Effector CD4-positive, alpha-beta T cell (primary cell): ENCODE results near the gene PHF19.

Source experiments
- DNase-seq: peaks from one replicate; pipeline ENCODE4 v3.0.0-alpha.2; 2020

Gene PHF19

DNA sequence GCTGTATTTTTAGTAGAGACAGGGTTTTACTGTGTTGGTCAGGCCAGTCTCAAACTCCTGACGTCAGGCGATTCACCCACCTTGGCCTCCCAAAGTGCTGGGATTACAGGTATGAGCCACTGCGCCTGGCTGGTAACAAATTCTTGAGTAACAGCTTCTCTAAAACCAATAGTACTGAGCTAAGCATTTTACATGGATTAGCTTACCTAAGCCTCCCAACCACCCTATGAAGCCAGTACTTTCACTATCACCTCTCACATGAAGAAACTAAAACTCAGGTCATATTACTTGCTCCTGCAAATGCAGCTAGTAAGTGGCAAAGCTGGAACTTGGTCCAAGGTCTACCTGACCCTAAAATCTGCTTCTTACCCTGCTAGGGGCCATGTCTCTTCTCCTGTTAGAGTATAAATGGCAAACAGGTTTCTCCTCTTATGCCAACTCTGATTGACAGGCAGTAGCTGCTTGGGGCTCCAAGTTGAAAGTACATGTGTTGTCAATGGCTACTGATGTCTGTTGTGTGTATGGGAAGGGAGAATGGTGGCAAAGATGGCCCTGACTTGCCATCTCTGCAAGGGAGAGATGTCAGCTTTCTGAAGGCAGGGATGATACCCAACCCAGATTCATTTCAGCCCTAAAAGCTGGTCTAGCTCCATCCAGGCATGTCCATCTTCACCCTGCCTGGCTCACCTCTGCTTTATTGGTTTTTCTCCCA lies 4.0 kb downstream of the PHF19 start:
- no peak for DNase-seq

DNA sequence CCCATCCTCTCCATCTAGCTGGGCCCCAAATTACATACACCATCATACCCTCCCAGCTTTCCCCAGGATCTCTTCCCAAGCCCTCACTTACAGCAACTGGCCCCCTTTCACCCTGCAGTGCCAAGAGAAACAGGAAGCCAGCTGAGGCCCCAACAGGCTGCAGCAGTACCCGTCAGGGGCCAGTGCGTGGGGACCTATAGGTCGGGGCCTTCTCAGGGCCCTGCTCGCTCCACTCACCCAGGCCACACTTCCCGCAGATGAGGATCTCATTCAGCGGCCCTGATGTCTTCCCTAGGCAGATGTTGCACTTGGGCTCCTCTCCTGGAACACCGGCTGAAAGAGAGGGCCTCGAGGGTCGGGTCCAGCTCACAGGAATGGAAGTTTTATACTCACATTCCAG lies 6.8 kb downstream of the PHF19 start:
- no peak for DNase-seq

DNA sequence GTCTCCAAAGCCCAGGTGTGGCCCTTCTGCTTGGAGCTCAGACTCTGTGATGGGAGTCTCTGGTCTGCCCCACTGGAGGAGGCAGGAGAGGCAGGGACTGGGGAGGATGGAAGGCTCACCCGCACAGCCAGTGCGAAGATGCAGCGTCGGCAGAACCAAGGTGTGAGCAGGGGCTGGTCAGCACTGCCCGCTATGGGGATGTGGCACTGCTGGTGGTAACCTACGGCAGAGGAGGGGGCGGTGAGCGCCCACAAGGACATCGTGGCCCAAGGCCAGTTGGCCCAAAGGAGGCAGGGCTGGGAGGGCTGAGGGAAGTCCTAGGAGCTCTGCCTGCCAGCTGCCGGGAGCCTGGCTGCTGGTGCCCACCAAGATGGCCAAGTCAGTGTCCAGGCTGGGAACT lies 7.3 kb downstream of the PHF19 start:
- no peak for DNase-seq

DNA sequence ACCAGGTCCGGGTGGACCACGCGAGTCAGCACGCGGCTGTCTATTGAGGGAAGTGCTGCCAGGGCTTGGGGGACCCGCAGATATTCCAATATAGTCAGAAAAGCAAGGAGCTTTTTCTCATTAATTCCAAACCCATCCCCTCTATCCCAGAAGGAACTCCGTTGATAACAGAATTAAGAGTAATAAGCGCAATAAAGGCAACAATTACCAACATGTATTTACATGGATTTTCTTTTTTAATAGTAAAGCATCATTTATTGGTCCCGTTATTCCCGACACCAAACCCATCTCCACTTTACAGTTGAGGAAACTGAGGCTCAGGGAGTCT lies 7.7 kb downstream of the PHF19 start:
- DNase-seq, result no peak

DNA sequence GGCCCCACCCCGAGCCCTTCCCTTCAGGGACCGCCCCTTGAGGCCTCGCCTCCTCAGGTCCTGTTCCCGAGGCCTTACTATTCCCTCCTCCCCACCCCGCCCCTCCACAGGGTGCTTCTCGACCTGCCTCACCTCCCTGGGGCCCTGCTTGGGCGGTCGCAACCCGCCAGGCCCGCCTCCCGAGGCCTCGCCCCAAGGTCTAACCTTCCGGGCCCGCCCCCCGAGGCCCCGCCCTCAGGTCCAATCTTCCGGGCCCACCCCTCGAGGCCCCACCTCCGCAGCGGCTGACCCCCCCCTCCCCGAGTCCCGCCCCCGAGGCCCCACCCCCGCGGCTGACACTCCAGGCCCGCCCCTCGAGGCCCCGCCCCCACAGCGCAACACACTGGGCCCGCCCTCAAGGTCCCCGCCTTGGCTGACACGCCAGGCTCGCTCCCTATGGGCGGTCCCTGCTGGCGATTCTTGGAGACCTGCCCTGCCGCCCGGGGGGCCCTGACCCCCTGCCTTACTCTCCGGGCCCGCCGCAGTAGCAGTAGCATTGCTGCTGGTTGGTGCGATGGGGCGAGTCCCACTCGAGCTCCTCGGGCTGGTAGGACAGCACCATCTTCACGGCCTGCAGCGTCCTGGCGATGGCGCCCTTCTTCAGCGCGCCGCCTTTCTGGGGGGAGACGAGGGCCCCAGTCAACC lies 8.2 kb downstream of the PHF19 start:
- DNase-seq, result peak; percentile 94

DNA sequence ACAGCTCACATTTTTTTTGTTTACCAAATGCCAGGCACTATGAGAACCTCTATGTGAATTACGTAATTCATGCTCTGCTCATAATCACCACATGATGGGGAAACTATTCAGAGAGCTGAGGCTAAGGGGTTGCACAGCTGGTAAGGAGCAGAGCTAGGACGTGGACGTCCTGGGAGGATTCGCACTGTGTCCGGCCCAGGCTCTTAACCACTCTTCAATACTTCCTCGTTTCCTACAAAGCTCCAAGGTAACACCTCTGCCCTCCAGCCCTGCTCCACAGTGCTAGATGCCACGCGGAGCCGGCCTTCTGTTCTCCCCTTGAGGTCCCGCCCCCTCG lies 8.7 kb downstream of the PHF19 start:
- DNase-seq, result no peak

DNA sequence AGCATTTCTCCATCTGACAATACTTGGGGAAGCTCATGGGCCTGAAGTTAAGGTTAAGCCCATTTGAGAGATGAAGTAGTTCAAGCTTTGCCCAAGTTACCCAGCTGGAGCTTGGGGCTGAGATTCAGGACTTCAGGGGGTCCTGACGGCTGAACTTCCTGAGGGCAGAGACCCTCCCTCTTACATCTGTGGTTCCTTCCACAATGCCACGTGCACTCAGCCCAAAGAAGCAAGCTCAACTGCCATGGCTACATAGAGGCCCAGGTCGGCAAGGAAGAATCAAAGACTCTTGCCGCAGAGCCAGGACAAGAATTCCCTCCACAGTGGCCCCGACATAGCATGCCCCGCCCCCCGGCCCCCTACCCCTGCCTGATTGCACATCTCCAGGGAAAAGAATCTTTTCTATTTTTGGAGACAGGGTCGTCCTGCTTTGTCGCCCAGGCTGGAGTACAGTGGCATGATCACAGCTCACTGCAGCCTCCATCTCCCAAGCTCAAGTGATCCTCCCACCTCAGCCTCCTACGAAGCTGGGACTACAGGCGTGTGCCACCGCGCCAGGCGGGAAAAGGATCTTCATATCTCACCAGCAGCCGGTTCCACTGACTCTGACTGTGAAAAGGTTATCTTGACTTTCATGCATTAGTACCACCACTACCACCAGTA lies 9.2 kb downstream of the PHF19 start:
- DNase-seq, result no peak

DNA sequence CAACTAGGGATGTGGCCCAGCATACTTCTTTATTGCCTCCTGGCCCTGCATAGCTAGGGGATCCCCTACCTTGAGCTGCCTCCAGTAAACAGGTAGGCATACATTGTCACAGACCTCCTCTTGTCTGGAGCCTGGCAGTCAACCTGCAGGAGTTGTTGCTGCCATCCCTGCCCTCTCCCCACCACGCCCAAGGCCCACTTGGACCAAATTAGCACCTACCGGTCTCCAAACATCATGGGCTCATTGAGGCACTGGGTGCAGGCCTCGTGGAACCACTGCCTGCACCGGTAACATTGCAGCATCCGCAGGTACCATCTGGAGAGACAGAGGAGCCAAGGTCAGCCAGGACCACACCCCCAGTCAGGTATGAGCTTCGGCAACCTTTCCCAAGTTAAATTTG lies 10.3 kb downstream of the PHF19 start:
- DNase-seq, result no peak

DNA sequence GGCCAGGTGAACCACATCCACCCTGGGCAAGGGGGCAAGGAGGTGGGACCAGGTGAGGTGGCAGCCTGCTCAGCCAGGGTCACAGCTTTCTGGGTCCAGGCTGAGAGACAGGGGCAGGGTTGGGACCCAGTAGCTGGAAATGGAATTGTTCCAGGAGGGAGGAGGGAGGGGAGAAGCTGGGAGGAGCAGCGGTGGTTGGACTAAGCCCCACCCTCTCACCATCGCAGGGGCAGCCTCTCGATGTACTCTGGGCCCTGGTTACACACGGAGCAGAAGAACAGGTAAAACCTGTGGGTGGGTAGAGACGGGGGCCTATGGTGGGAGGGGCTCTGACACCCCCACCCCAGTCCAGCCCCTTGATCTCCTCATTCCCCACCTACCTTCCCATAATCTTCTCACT lies 11.2 kb downstream of the PHF19 start:
- no peak for DNase-seq

DNA sequence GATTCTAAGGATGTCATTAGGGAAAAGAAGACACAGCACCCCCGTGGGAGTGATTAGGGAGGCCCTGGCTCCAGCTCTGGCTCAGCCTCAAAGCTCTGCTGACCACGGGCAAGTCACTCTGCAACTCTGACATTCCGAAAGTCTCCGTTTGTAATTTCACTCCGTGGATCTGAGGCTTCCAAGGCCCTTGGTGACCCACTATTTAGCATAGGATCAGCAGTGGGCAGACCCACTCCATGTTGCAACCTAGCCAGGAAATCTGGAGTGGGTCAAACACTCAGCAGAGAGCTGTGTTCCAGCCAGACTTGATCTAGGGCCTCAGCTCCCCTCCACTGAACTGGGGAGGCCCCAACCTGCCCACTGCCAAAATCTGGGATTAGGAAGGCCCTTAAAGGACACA lies 11.8 kb downstream of the PHF19 start:
- DNase-seq, result no peak

DNA sequence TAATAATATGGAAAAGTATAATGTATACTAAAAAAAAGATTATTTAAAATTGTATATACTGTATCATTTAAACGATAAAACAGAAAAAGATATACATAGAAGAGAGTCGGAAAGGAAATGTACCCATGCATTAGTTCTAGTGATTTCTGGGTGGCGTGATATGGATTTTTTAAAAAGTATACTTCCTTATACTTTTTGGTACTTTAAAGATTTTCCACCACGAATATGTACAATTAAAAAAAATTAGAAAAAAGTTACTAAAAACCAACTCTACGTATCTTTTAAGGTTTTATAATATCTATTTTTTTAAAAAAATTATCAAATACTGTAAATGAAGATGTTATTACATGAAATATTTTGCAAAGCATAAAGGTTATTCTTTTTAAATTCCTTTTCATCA lies 12.3 kb downstream of the PHF19 start:
- no peak for DNase-seq

DNA sequence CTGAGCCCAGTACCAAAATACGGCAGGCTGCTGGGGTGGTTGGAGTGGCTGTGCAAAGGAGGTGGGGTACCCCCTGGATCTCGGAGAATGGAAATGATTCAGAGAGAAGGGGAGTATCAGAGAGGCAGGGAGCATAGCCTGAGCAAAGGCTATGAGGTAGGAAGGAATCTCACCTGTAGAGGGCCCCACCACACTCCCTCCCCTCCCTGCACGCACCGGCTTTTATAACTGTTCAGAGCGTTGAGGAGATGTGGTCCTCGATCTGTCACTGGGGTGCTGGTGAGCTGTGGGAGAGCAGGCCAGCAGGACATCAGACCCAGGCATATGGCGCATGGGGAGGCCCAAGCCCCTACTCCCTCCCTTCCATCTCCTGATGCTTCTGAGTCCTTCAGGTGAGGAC lies 13.2 kb downstream of the PHF19 start:
- no peak for DNase-seq

DNA sequence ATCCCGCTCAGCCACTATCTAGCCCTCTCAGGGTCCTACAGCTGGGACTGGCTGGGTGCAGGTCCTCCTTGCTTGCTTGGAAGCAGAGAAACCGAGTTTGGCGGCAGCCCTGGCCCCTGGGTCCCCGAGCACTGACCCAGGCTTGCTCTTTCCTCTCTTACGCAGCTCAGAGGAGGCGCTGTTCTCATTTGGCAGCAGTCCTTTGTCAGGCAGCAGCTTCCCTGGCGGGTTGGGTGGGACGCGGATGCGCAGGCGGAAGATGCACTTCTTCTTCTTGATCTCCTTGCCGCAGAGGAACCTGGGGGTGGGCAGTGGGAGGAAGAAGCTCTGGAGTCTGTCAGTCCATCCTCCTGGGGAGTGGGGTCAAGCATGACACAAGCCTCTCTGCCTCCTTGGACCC lies 14.5 kb downstream of the PHF19 start:
- DNase-seq, result no peak

DNA sequence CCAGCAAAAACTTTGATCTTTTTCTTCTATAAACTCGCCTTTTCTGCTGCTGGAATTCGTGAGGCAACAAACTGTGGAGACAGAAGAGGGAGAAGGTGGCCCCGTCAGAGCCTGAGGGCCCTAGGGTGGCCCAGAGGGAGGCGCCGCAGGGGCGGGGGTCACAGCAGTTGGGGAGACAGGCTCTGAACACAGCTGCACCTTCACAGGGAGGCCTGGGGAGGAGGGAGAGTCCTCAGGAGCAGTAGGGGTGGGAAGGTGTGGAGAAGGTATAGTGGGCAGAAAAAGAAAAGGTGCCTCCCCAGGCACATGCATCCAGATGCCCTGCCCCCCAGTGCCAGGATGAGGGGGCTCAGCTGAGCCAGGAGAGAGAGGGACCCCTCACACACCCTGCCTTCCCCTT lies 15.1 kb downstream of the PHF19 start:
- DNase-seq, result no peak

DNA sequence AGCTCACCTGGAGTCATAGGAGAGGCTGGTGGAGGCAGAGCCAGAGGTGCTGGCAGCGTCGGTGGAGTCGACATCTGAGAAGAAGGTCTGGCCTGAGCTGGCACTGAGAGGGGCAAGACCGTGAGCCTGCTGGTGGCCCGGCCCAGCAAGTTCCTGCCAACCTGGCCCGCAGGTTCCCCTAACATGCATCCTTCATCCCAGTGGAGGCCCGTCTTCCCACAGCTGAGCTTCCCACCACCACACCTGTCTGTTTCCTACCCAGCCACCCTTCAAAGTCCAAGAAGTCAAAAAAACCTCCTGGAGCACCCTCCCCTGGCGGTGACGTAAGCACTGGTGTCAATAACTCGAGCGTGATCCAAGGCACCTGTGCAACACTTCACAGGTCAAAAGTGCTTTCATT lies 16.9 kb downstream of the PHF19 start:
- no peak for DNase-seq

DNA sequence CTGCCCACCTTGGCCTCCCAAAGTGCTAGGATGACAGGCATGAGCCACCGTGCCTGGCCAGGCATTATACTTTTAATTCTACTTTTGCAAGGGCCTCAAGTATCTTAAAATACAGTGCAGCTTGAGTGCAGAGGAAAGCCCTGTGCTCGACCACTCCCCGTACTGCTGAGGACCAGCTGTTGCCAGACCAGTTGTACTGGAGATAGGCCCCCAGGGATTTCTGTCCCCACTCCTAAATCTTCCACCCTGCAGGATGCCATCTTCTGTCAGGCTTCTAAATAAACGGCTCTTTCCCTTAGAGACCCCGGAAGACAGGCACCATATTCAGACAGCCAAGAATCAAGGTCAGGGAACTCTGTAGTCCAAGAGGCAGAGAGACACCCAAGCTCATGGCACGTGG lies 17.6 kb downstream of the PHF19 start:
- no peak for DNase-seq

DNA sequence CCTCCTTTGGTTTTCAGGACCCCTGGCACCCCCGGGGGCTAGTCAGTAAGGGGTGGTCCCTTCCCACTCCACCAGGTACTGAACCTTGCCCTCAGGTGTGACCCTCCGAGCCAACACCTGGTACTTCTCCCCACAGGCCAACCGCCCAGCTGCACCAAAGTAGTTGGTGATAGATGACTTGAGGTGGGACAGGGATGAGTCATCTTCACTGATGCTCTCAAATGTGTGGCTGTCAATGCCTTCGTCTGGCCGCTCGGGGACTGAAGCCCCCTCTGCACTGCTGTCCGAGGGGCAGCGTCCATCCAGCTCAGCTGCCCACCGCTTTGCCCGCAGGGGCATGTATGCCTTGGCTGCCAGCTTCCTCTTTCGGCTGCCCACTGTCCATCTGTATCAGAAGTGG lies 19.1 kb downstream of the PHF19 start:
- DNase-seq, result no peak

DNA sequence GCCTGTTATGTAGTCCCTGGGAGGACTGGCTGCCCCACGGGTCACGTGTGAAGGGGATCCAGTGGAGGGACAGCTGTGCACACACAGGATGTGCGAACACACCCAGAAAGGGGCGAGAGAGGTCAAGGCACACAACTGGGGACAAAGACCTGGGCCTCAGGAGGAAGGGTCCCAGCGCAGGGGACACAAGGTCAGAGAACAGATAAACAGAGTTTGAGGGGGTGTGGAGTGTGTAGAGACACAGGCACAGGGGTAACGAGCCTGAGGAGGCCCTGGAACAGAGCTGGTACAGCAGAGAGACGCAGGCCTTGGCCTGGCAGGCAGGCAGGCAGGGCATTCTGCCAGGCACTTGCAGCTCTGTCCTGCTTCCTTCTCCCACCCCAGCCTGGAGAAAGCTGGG lies 19.5 kb downstream of the PHF19 start:
- DNase-seq, result no peak

DNA sequence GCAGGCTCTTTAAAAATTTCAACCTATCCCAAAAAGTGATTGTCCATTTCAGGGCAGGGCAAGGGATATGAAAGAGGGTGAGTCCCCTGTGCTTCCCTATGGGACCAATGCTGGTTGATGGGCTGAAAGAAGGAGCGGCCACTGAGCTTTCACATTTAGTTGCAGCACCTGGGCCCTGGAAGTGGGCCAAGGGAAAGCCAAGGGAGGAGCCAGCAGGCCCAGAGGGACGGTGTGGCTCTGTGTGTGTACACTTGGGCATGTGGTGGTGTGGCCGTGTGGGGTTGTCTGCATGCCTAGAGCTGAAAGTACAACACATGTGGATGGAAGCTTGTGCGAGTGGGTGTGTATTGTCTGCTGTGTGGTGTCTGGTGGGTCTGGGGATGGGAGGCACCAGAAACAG lies 20.3 kb downstream of the PHF19 start:
- DNase-seq, result no peak

DNA sequence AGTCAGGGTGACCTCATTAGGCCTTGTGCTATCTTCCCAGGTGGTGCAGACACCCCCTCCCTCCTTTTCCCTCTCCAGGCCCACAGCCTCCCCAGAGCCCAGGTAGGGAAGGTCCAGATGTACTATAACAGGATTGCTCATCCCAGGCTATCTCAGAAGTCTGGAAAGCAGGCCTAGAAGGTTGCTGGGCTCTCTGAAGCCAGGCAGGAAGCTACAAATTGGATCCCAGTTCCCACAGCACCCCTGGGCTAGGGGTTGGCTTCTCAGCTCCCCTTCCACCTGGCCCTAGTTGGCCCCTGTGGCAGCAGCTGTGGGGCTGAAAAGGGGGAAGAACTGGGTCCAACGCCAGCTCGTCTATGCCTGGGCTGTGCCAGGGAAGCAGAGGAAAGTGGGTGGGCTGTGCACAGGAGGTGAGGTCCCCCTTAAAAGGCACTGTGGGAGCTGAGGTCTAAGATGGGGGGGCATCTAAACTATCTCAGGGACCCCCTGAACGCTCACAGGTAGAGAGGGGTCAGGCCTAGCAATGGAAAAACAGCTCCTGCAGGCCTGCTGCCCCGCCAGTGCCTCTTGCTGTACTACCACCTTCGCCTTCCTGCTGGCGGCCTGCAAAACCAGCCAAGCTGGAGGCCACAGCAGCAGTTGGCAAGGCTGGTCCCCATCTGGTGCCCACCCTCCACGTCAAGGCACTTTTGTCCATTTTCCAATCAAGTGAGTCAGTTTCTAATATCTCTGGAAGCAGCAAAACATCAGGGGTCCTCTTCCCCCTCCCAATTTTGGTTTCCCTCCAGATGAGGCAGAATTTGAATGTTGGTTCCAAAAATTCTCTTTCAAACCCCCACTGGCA lies 20.9 kb downstream of the PHF19 start:
- DNase-seq, result no peak

DNA sequence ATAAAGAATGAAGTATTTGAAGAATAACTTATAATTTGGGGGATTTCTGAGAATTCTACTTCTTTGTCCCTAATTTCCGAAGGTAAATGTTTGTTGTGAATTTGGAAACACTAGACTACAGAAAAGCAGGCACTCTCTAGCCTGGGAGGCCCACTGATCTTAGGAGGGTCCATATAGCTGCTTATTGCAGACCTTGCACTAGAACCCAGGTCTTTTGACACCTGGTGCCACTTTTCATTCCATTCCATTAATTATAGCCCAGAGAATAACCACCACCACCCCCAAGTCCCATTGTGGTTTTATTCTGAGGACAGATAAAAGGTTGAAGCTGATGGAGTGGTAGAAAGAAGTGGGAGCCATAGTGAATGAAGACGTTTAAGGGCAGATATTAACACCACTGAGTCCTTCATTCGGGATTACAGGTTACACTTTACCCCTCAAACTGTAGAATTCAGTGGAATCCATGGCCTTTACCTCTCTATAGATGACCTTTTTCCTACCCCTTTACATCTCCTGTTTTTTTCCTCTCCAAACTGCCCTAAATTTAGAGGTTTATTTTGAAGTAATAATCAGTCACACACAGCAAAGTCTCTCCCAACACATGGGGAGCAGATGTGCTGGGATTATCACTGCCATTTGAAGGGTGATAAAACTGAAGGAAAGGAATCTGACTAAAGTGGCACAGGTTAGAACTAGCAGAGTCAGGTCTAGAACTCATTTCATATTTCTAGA lies 22.2 kb downstream of the PHF19 start:
- no peak for DNase-seq

DNA sequence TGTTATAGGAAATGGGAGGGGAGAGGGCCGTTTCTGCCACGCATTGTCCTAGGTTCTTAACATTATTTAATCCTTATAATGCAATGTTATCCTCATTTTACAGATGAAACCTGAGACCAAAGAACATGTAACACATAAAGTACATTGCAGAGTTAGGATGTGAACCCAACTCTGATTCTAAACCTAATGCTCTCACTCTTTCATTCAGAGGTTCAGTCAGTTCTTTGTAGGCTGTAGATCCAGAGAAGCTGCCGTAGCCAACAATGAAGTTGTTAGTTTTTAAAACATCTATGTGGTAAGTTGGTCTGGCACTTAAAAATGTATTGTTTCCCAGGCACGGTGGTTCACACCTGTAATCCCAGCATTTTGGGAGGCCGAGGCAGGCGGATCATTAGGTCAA lies 23.8 kb downstream of the PHF19 start:
- DNase-seq, result no peak
